Melanocyte of skin (primary cell): ENCODE measurements around the gene C17orf78. TPM values are rescaled to one million over a fixed set of nuclear protein-coding genes. Genes with fewer than 3 reads are reported as not detected.

Experiments
- total RNA-seq, 2 donors: library from RNA; depleted of rRNA; stranded (reverse); fragments of >200 nt; gene quantifications; 2 replicates each; pipeline ENCODE4 v1.2.3, GENCODE V29; 2012

C17orf78 gene
- total RNA-seq: not detected

DNA sequence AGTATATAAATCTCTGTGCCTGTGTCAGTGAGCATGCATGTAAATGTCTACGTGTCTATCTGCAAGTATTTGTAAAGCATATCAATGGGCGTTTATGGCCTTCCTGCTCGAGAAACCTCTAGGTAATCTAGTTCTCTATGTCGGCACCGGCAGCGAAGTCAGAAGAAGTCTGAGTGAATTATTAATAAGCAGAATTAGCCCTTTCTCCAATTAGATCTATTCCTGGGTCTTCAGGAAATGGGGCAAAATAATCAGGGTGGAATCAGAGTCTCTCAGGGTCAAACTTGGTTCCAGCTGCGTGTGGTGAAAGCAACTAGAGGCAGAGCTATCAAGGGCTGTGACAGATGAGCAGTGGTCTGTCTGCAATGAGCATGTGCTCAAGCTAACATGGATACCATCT is at the start of gene C17orf78:
TSS of gene C17orf78 (plus strand) at position 280 of the 400 bp plus-strand sequence. CDS start at position 388, 108 bp downstream.

DNA sequence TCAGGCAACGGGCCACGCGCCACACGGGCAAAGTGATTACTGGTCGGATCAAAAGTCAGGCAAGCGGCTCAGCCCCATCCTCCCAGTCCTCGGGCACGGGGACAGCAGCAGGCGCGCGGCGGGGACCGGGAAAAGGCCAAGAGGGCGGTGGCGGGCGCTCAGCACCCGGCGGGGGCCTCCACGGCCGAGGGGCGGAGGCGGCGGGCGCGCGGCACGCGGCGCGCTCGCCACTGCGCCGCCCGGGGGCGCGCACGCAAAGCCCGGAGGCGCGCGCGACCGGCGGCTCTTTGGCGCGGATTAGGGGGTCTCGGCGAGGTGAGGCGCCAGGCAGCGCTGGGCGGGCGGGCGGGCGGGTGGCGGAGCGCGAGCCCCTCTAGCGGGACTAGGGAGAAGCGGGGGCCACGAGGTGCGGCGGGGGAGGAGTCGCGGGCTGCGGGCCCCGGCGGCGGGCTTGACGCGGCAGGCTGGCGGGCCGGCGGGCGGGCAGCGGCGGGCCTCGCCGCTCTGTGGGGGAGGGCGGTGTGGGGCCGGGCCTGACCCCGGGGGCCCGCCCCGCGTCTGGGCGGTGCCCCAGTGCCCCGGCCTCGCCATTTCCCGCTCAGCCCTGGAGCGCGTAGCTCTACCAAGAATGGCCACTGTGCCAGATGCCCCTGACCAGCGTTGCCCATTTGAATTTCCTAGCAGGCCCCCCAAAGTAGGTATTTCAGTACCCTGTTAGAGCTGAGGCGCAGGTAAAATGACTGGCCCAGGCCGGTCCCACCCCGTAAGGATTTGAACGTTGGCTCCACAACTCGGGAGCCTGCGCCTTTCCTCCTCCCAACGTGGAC is 31.1 kb downstream of the C17orf78 start, which contains the start of the genes ACACA and TADA2A:
TSS of gene ACACA (minus strand) at position 202 of the 827 bp plus-strand sequence. CDS start 537 bp downstream, outside the sequence.
TSS of gene TADA2A (plus strand) at position 252 of the 827 bp plus-strand sequence. CDS start 4,480 bp downstream, outside the sequence.

Other genes with a start within 250 kb of the C17orf78 start
- 10 to 100 TPM; 37.5 to 73.3 TPM for gene ACACA, start 30.9 kb downstream of the C17orf78 start, total RNA-seq
- gene TADA2A, start 30.9 kb downstream of the C17orf78 start, total RNA-seq: 10 to 100 TPM; 11.0 to 12.7 TPM
- gene DUSP14, start 113.9 kb downstream of the C17orf78 start, total RNA-seq: 10 to 100 TPM; 17.6 to 44.0 TPM
- gene SYNRG, start 233.4 kb downstream of the C17orf78 start, total RNA-seq: 10 to 100 TPM; 18.3 to 29.3 TPM